ENCODE measurements around the gene BZW2.

The BZW2 gene

GRCh38 chr7:16732828-16733227 lies 86.8 kb downstream of the BZW2 start:
- no peaks in the 10 kb centered on the region for H3K36me3 ChIP-seq (ENCODE audit: control insufficient read depth, low read length)
- H3K4me1 ChIP-seq (ENCODE audit: control insufficient read depth, low read length), result no peaks in the 10 kb centered on the region
- no peak for TF ChIP-seq CTCF (IDR thresholded peaks at IDR 0.05; ENCODE audit: low read depth, low read length, poor library complexity, severe bottlenecking)
- TF ChIP-seq EZH2phosphoT487 (IDR thresholded peaks at IDR 0.05; ENCODE audit: borderline replicate concordance, low read length), result no peak
- H3K27ac ChIP-seq (ENCODE audit: low read depth, low read length), result no peak overlapping the region
- no peaks in the 10 kb centered on the region for H3K9me2 ChIP-seq (replicated peaks; ENCODE audit: control insufficient read depth, low read length)
- no peaks in the 10 kb centered on the region for H4K20me1 ChIP-seq (ENCODE audit: control insufficient read depth, insufficient read depth, low read depth, low read length)
- H3K4me3 ChIP-seq (ENCODE audit: low read length), result no peak overlapping the region
- no peaks in the 10 kb centered on the region for H3K27me3 ChIP-seq (ENCODE audit: control insufficient read depth, low read length)
- no peaks in the 10 kb centered on the region for H3F3A ChIP-seq (ENCODE audit: control insufficient read depth, insufficient read depth)
- H3K9me3 ChIP-seq (ENCODE audit: control insufficient read depth, insufficient read depth, low read length), result no peaks in the 10 kb centered on the region
- H3K4me2 ChIP-seq (ENCODE audit: low read length), result no peak overlapping the region
- H3K79me2 ChIP-seq (ENCODE audit: control insufficient read depth, low read length), result no peaks in the 10 kb centered on the region

- Histone ChIP-seq H3K4me2 (ENCODE audit: low read length) (no peak overlapping the region), H3K4me1 (ENCODE audit: control insufficient read depth, low read length) (no peaks in the 10 kb centered on the region), H3K27ac (ENCODE audit: low read depth, low read length) (no peak overlapping the region), H3K9me2 (replicated peaks; ENCODE audit: control insufficient read depth, low read length) (no peaks in the 10 kb centered on the region), H3K4me3 (ENCODE audit: low read length) (no peak overlapping the region), H3K9me3 (ENCODE audit: control insufficient read depth, insufficient read depth, low read length) (no peaks in the 10 kb centered on the region), H3K36me3 (ENCODE audit: control insufficient read depth, low read length) (no peaks in the 10 kb centered on the region), H3F3A (ENCODE audit: control insufficient read depth, insufficient read depth) (no peaks in the 10 kb centered on the region), H4K20me1 (ENCODE audit: control insufficient read depth, insufficient read depth, low read depth, low read length) (no peaks in the 10 kb centered on the region), H3K27me3 (ENCODE audit: control insufficient read depth, low read length) (no peaks in the 10 kb centered on the region), H3K79me2 (ENCODE audit: control insufficient read depth, low read length) (no peaks in the 10 kb centered on the region)
- TF ChIP-seq EZH2phosphoT487 (IDR thresholded peaks at IDR 0.05; ENCODE audit: borderline replicate concordance, low read length) (no peak), CTCF (IDR thresholded peaks at IDR 0.05; ENCODE audit: low read depth, low read length, poor library complexity, severe bottlenecking) (no peak)
These were observed 88.3 kb downstream of the BZW2 start for GRCh38 chr7:16734148-16734726.

- Histone ChIP-seq H3K36me3 (ENCODE audit: control insufficient read depth, low read length) (no peaks in the 10 kb centered on the region), H3K27ac (ENCODE audit: low read depth, low read length) (no peak overlapping the region), H3K4me1 (ENCODE audit: control insufficient read depth, low read length) (no peaks in the 10 kb centered on the region), H3K9me2 (replicated peaks; ENCODE audit: control insufficient read depth, low read length) (no peaks in the 10 kb centered on the region), H3F3A (ENCODE audit: control insufficient read depth, insufficient read depth) (no peaks in the 10 kb centered on the region), H4K20me1 (ENCODE audit: control insufficient read depth, insufficient read depth, low read depth, low read length) (no peaks in the 10 kb centered on the region), H3K79me2 (ENCODE audit: control insufficient read depth, low read length) (no peaks in the 10 kb centered on the region), H3K27me3 (ENCODE audit: control insufficient read depth, low read length) (no peaks in the 10 kb centered on the region), H3K4me3 (ENCODE audit: low read length) (no peak overlapping the region), H3K4me2 (ENCODE audit: low read length) (no peak overlapping the region), H3K9me3 (ENCODE audit: control insufficient read depth, insufficient read depth, low read length) (no peaks in the 10 kb centered on the region)
- TF ChIP-seq EZH2phosphoT487 (IDR thresholded peaks at IDR 0.05; ENCODE audit: borderline replicate concordance, low read length) (no peak), CTCF (IDR thresholded peaks at IDR 0.05; ENCODE audit: low read depth, low read length, poor library complexity, severe bottlenecking) (no peak)
These were observed 89.0 kb downstream of the BZW2 start for GRCh38 chr7:16735020-16735419.

Measured in DOHH2 (cell line).